Measurements from ENCODE around the gene STH. TPM values are rescaled to one million over a fixed set of nuclear protein-coding genes. Genes with fewer than 3 reads are reported as not detected.
"Not testable (repeated sequence)": the region's sequence is repeated elsewhere in the genome, so short reads cannot be mapped to it uniquely, and the experiment has no call there.

STH gene
- total RNA-seq, 2 donors from 2014 or later: not detected

GRCh38 chr17:46013502-46014165, 14.6 kb downstream of the STH start:
- H3K4me3 Mint-ChIP-seq: no peak overlapping the region
- WGBS, 2 experiments (ENCODE audit: insufficient coverage in 1 of 2, insufficient read length in 1 of 2): 79 to 93% methylated on average over 9 of the region's 9 CpGs

GRCh38 chr17:46019408-46019925, 20.4 kb downstream of the STH start:
- not testable (repeated sequence) for H3K27ac ChIP-seq (ENCODE audit: low read depth, low read length); H3K27me3 ChIP-seq (ENCODE audit: control insufficient read depth, insufficient read depth, low read length, poor library complexity, severe bottlenecking); H3K4me3 Mint-ChIP-seq; H3K27ac Mint-ChIP-seq; H3K4me3 ChIP-seq (ENCODE audit: low read length); H3K36me3 ChIP-seq (ENCODE audit: control insufficient read depth, insufficient read depth, low read length); H3K9me3 ChIP-seq (ENCODE audit: control insufficient read depth, low read length); H3K27me3 Mint-ChIP-seq (ENCODE audit: insufficient read depth); H3K4me1 Mint-ChIP-seq; H3K9ac ChIP-seq (ENCODE audit: extremely low read depth, low read length, poor library complexity, severe bottlenecking); H3K9me3 Mint-ChIP-seq; DNase-seq; H3K4me1 ChIP-seq (ENCODE audit: control insufficient read depth, insufficient read depth, low read length)
- peaks cover 17% of the 10 kb centered on the region for H3K36me3 Mint-ChIP-seq (ENCODE audit: low read depth)
- WGBS, 2 experiments (ENCODE audit: insufficient coverage in 1 of 2, insufficient read length in 1 of 2): 94 to 96% methylated on average over 7 to 8 of the region's 8 CpGs

More at GRCh38 chr17:46013502-46014165, 14.6 kb downstream of the STH start:
- Mint-ChIP-seq H3K9me3 (no peaks in the 10 kb centered on the region), H3K36me3 (ENCODE audit: low read depth) (no peaks in the 10 kb centered on the region), H3K4me1 (no peaks in the 10 kb centered on the region), H3K27me3 (ENCODE audit: insufficient read depth) (no peaks in the 10 kb centered on the region), H3K27ac (no peak overlapping the region)
- no peak overlapping the region for H3K9ac ChIP-seq (ENCODE audit: extremely low read depth, low read length, poor library complexity, severe bottlenecking)
- TF ChIP-seq CTCF (conservative IDR thresholded peaks at IDR 0.05): no peak
- H3K9me3 ChIP-seq (ENCODE audit: control insufficient read depth, low read length): no peaks in the 10 kb centered on the region
- H3K4me1 ChIP-seq (ENCODE audit: control insufficient read depth, insufficient read depth, low read length): no peaks in the 10 kb centered on the region
- DNase-seq: no peak
- no peaks in the 10 kb centered on the region for H3K36me3 ChIP-seq (ENCODE audit: control insufficient read depth, insufficient read depth, low read length)
- H3K27me3 ChIP-seq (ENCODE audit: control insufficient read depth, insufficient read depth, low read length, poor library complexity, severe bottlenecking): no peaks in the 10 kb centered on the region
- H3K27ac ChIP-seq (ENCODE audit: low read depth, low read length): peak overlapping the region; percentile 38
- no peak overlapping the region for H3K4me3 ChIP-seq (ENCODE audit: low read length)

- no peak for DNase-seq
- Histone ChIP-seq H3K36me3 (ENCODE audit: control insufficient read depth, insufficient read depth, low read length) (no peaks in the 10 kb centered on the region), H3K27ac (ENCODE audit: low read depth, low read length) (no peak overlapping the region), H3K9me3 (ENCODE audit: control insufficient read depth, low read length) (no peaks in the 10 kb centered on the region), H3K9ac (ENCODE audit: extremely low read depth, low read length, poor library complexity, severe bottlenecking) (no peak overlapping the region), H3K27me3 (ENCODE audit: control insufficient read depth, insufficient read depth, low read length, poor library complexity, severe bottlenecking) (no peaks in the 10 kb centered on the region), H3K4me1 (ENCODE audit: control insufficient read depth, insufficient read depth, low read length) (no peaks in the 10 kb centered on the region), H3K4me3 (ENCODE audit: low read length) (no peak overlapping the region)
- Mint-ChIP-seq H3K4me1 (no peaks in the 10 kb centered on the region), H3K9me3 (no peaks in the 10 kb centered on the region), H3K27ac (no peak overlapping the region), H3K27me3 (ENCODE audit: insufficient read depth) (no peaks in the 10 kb centered on the region), H3K4me3 (no peak overlapping the region), H3K36me3 (ENCODE audit: low read depth) (peaks cover 18% of the 10 kb centered on the region)
- TF ChIP-seq CTCF (conservative IDR thresholded peaks at IDR 0.05): no peak
- WGBS, 2 experiments (ENCODE audit: insufficient coverage in 1 of 2, insufficient read length in 1 of 2): 93 to 97% methylated on average over 10 to 14 of the region's 14 CpGs
These were observed 21.1 kb downstream of the STH start for GRCh38 chr17:46020023-46020761.

Measured in endodermal cell (in vitro differentiated cells).